ENCODE data around the gene KRT222.

- TF ChIP-seq, protein P1, sequence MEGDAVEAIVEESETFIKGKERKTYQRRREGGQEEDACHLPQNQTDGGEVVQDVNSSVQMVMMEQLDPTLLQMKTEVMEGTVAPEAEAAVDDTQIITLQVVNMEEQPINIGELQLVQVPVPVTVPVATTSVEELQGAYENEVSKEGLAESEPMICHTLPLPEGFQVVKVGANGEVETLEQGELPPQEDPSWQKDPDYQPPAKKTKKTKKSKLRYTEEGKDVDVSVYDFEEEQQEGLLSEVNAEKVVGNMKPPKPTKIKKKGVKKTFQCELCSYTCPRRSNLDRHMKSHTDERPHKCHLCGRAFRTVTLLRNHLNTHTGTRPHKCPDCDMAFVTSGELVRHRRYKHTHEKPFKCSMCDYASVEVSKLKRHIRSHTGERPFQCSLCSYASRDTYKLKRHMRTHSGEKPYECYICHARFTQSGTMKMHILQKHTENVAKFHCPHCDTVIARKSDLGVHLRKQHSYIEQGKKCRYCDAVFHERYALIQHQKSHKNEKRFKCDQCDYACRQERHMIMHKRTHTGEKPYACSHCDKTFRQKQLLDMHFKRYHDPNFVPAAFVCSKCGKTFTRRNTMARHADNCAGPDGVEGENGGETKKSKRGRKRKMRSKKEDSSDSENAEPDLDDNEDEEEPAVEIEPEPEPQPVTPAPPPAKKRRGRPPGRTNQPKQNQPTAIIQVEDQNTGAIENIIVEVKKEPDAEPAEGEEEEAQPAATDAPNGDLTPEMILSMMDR (IDR thresholded peaks at IDR 0.05; ENCODE audit: borderline replicate concordance, extremely low read depth, low read length, poor library complexity, severe bottlenecking): no peak
- TF ChIP-seq EZH2 (IDR thresholded peaks at IDR 0.05; ENCODE audit: borderline replicate concordance, low read depth, low read length, severe bottlenecking): no peak
Measured at GRCh38 chr17:40607641-40608040, 57.3 kb downstream of the KRT222 start.

Data from DND-41 (cell line).